Dermis blood vessel endothelial cell (primary cell): Measurements from ENCODE around the gene C4B. TPM values are rescaled to one million over a fixed set of nuclear protein-coding genes. Genes with fewer than 3 reads are reported as not detected.
"Not testable (repeated sequence)": the region's sequence is repeated elsewhere in the genome, so short reads cannot be mapped to it uniquely, and the experiment has no call there.

Experiments used
- DNase-seq: peaks from one replicate; pipeline ENCODE4 v3.0.0; 2010
- total RNA-seq: library from RNA; depleted of rRNA; stranded (reverse); fragments of >200 nt; gene quantifications from 2 replicates; pipeline ENCODE4 v1.2.3, GENCODE V29; 2014

Gene C4B
- total RNA-seq, 1 donor from 2014 or later: 2.6 TPM

DNA sequence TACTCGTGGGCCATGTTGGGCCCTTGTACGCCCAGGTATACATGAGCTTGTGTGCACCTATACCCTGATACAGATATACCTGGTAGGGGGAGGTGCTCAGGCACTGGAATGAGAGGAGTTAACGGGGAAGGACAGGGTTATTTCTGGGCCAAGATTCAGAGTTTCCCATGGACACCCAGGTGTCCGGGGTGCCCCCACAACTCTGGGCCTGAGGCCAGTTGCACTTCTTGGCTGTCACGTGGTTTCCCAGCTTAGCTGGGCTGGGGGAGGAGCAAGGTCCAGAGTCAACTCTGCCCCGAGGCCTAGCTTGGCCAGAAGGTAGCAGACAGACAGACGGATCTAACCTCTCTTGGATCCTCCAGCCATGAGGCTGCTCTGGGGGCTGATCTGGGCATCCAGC is 32.9 kb upstream of the C4B start, which contains the start of gene C4A:
TSS of gene C4A (plus strand) at position 314 of the 400 bp plus-strand sequence. CDS start at position 365, 51 bp downstream.
- not testable (repeated sequence) for DNase-seq

DNA sequence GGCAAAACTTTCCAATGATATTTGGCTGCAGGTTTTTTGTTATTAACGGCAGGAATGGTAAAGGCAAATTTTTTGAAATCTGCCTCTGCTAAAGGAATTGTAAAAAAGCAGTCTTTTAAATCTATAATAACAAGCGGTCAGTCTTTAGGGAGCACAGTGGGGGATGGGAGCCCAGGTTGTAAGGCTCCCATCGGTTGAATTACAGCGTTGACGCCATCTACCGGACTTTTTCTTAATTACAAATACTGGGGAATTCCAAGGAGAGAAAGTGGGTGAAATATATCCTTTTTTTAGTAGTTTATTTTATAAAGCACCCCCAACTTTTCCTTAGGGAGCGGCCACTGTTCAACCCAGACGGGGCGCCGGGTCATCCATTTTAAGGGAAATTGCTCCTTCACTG is 25.2 kb upstream of the C4B start:
- not testable (repeated sequence) for DNase-seq

DNA sequence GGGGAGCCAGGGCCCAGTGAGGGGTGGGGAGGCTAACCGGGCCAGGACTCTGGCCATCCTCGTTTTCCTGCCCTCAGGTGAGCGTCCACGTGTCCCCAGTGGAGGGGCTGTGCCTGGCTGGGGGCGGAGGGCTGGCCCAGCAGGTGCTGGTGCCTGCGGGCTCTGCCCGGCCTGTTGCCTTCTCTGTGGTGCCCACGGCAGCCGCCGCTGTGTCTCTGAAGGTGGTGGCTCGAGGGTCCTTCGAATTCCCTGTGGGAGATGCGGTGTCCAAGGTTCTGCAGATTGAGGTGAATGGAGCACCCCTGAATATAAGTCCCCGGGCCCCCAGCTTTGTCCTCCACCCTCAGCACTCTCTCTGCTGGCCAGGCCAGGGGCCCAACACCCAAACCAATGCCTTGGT is 20.2 kb upstream of the C4B start:
- DNase-seq: not testable (repeated sequence)

DNA sequence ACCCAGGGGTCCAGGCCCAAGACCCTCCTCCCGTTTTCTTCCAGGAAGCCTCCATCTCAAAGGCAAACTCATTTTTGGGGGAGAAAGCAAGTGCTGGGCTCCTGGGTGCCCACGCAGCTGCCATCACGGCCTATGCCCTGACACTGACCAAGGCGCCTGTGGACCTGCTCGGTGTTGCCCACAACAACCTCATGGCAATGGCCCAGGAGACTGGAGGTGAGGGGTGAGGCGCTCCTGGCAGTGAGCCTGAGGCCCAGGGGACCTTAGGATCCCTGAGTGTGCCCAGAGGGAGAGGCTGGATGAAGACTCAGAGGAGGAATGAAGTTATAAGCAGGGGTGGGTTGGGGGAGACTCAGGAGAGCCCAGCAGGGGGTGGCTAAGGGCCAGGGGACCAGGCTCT is 18.2 kb upstream of the C4B start:
- DNase-seq: not testable (repeated sequence)

DNA sequence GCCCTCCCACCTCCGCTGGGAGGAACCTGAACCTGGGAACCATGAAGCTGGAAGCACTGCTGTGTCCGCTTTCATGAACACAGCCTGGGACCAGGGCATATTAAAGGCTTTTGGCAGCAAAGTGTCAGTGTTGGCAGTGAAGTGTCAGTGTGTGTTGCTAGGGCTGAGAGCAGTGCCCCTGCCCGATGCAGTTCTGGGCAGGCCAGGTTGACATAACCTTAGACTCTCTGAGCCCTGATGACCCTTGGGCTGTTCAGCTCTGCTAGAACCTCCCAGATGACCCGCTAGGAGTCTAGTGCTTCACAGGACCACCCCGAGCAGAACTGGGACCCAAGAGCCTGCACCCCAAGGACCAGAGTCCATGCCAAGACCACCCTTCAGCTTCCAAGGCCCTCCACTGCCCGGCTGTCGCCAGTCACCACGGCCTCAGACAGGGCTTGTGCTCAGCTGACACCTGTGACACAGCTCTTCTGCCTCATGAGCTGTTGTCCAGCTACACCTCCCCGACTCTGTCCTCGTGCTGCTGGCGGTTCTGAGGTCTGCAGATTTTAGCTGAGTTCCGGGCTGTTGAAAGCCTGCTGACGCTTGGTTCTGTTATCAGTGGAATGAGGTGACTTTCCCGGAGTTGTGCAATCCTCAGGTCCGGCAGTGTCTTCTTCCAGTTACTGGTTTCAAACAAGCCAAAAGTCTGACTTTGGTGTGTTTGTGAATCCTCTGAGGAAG is 11.9 kb upstream of the C4B start:
- not testable (repeated sequence) for DNase-seq

DNA sequence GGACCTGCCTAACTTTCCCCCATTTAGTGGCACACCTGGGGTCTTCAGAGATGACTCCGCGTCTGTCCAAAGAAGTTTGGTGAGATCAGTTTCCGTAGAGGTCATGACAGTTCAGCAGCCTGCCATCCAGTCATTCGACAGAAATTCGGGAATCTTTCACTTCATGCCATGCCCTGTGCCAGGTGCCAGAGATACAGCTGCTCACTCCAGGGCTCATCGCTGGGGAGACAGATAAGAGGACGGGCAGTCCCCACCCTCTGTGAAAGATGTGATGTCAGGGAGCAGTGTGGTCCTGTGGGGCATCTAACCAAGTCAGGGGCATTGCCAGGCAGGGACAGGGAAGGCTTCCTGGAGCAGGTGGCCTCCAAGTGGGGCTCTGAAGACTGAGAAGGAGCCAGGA is 11.3 kb upstream of the C4B start:
- DNase-seq: not testable (repeated sequence)

DNA sequence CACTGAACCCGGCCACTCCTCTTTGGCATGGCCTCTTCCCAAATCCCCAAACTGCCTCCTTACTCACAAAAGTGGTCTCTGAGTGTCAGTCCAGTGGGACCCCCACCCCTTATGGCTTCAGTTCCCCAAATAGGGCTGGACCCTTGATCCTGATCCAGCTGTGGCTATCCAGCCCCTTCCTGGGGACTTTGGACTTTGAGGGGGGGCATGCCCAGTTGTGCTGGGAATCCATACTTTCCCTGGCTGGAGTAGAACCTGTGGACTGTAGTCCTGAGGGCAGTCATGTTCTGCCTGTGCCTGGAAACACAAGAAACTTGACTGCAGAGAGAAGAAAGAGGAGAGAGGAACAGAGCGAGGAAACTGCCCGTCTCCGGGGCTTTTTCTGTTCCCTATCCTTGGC is 10.2 kb upstream of the C4B start:
- not testable (repeated sequence) for DNase-seq

DNA sequence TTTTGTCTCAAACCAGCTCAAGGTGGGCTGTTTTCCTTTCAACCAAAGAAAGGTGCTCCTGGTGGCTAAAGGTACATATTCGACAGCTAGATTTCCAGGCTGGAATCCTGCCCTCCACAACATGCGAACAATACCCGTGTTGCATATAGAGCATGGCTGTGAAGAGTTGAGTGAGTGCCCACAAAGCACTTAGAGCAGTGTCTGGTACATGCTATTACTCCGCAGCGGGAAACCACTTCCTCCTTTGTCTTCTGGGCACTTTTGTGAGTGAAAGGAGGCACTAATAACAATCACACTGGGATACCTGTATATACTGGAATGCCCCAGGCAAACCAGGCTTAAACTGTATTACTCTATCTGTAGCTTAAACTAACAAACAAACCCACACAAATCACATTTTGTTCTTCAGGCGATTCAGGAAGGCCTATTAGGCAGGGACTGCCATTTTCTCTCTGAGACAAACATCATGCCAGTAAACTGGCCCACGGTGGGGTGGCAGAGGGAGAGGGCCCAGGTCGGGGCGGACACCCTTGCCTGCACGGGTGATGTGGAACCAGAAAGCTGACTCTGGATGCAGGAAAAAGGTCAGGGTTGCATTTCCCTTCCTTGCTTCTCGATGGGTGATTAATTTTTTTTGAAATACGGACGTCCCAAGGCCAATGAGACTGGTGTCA is 9.6 kb upstream of the C4B start:
- DNase-seq: not testable (repeated sequence)

DNA sequence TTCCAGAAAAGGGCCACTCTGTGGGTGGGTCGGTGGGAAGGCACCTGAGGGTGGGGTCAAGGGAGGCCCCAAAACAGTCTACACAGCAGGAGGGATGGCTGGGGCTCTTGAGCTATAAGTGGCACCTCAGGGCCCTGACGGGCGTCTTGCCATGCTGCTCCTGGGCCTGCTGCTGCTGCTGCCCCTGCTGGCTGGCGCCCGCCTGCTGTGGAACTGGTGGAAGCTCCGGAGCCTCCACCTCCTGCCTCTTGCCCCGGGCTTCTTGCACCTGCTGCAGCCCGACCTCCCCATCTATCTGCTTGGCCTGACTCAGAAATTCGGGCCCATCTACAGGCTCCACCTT is 9.1 kb upstream of the C4B start:
- DNase-seq: not testable (repeated sequence)

DNA sequence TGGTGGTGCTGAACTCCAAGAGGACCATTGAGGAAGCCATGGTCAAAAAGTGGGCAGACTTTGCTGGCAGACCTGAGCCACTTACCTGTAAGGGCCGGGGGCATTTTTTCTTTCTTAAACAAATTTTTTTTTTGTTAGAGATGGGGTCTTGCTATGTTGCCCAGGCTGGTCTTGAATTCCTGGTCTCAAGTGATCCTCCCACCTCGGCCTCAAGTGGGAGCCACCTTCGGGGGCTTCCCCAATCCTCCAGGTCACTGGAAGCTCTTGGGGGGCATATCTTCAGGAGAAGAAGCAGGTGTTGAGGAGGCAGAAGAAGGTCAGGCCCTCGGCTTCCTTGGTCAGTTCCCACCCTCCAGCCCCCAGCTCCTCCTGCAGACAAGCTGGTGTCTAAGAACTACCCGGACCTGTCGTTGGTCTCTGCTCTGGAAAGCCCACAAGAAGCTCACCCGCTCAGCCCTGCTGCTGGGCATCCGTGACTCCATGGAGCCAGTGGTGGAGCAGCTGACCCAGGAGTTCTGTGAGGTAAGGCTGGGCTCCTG is 8.5 kb upstream of the C4B start:
- not testable (repeated sequence) for DNase-seq

DNA sequence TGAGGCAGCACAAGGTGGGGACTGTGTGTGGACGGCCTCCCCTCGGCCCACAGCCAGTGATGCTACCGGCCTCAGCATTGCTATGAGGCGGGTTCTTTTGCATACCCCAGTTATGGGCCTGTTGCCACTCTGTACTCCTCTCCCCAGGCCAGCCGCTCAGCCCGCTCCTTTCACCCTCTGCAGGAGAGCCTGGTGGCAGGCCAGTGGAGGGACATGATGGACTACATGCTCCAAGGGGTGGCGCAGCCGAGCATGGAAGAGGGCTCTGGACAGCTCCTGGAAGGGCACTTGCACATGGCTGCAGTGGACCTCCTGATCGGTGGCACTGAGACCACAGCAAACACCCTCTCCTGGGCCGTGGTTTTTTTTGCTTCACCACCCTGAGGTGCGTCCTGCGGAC is 7.5 kb upstream of the C4B start:
- DNase-seq: not testable (repeated sequence)

DNA sequence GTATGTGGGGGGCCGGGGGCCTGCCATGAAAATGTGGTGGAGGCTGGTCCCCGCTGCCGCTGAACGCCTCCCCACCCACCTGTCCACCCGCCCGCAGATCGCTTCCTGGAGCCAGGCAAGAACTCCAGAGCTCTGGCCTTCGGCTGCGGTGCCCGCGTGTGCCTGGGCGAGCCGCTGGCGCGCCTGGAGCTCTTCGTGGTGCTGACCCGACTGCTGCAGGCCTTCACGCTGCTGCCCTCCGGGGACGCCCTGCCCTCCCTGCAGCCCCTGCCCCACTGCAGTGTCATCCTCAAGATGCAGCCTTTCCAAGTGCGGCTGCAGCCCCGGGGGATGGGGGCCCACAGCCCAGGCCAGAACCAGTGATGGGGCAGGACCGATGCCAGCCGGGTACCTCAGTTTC is 6.6 kb upstream of the C4B start:
- not testable (repeated sequence) for DNase-seq

DNA sequence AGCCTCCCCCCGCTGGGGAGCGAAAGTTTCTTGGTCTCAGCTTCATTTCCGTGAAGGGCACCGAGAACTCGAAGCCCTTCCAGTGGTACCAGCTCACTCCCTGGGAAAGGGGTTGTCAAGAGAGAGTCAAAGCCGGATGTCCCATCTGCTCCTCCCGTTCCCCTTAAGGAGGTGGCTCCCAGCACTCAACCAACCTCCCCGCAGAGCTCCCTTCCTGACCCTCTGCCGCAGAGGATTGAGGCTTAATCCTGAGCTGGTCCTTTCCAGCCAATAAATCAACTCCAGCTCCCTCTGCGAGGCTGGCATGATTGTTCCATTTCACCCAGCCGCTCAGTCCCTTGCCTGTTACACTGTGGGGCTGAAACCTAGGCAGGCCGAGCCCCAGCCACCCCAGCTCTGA is 6.0 kb upstream of the C4B start:
- DNase-seq: not testable (repeated sequence)

DNA sequence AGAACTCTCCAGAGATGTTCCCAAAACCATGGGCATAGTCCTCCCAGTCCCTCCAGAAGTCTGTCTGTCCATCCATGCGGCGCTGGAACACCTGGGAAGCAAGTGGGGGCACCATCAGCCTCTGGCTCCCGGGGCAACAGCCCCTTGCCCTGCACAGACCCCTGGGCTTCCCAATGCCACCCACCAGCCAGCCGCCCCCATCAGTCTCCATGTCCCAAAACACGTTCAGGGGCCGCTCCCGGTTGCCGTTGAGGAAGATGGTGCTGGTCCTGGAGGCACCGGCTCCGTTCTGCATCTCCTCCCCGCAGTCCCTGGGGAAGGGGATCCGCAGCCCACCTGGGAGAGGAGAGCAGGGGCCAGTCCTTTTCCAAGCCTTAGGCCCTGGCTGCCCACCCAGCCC is 5.1 kb upstream of the C4B start:
- DNase-seq: not testable (repeated sequence)

DNA sequence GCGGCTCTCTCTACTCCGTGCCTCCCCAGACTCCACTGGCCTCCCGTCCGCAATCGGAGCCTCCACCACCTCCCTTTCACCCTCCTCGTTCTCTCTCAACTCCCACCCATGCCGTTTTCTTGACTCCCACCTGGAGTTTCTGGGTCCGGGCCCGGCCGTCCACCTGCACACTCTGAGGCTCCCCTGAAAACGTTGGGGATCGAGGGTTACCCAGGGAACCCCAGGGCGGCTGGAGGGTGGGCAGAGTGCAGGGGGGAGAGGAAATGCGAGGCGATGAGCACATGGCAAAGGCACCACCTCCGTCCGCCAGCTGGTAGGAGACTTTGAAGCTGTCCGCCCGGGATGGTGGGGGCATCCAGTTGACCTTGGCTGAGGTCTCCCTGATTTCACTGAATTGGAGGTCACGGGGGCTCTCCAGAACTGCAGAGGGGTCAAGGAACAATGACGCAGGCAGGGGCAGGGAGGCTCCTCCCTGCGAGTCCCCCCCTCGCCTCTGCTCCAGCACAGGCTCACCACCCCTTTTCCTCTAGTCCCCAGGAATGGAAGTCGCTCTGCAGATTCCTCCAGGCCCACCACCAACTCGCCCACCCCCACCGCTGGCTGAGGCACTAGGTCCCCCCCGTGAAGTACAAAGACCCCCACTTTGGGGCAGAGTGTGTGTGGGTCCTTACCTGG is 3.6 kb upstream of the C4B start:
- not testable (repeated sequence) for DNase-seq

DNA sequence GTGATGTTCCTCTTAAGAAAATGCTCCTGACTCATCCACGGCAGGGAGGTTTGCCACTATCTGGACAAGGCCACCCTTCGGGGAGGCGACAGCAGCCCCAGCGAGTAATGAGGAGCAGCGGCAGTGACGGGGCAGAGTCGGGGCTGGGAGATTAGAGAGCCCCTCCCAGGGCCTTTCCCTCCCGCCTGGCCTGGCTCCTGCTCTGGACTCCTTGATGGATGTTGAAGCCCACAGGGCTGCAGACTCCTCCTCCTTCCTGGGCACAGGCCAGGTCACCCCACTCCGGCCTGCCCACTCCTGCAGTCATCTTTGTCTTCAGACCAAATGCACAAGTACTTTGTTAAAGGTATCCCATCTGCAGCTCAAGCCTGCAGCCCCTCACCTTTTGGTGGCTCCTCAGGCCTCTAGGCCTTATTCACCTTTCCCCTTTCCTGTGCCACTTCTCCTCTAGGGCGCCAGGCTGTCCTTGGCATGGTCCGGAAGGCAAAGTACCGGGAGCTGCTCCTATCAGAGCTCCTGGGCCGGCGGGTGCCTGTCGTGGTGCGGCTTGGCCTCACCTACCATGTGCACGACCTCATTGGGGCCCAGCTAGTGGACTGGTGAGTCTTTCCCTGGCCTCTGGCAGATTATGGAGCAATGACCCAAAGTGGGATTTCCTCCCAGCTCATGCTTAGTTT is 1.5 kb upstream of the C4B start:
- not testable (repeated sequence) for DNase-seq

DNA sequence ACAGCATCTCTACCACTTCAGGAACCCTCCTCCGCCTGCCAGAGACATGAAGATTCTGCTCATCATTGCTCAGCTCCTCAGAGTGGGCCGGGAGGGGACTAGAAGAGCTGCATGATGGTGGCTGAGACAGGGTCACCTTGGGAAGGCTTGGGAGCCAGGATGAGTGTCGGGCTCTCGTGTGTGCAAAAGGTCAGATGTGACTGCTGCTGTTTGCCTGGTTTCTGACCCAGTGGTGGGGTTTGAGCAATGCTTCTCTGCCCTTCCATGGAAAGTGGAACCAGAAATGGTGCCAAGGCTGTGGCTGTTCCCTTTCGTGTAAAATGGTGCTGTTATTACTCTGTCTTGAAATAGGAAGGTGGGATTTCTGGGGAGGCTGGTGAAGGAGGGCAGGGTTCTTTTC is 857 bp upstream of the C4B start:
- DNase-seq: not testable (repeated sequence)

DNA sequence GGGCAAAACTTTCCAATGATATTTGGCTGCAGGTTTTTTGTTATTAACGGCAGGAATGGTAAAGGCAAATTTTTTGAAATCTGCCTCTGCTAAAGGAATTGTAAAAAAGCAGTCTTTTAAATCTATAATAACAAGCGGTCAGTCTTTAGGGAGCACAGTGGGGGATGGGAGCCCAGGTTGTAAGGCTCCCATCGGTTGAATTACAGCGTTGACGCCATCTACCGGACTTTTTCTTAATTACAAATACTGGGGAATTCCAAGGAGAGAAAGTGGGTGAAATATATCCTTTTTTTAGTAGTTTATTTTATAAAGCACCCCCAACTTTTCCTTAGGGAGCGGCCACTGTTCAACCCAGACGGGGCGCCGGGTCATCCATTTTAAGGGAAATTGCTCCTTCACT is 7.5 kb downstream of the C4B start:
- DNase-seq: not testable (repeated sequence)

DNA sequence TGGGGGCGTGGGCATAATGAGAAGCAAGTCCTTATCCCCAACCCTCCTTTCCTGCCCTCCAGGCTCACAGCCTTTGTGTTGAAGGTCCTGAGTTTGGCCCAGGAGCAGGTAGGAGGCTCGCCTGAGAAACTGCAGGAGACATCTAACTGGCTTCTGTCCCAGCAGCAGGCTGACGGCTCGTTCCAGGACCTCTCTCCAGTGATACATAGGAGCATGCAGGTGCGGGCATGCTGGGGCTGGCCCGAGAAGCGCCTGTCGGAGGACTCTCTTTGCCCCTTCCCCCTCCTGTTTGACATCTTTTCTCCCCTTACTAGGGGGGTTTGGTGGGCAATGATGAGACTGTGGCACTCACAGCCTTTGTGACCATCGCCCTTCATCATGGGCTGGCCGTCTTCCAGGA is 14.0 kb downstream of the C4B start:
- DNase-seq: not testable (repeated sequence)

DNA sequence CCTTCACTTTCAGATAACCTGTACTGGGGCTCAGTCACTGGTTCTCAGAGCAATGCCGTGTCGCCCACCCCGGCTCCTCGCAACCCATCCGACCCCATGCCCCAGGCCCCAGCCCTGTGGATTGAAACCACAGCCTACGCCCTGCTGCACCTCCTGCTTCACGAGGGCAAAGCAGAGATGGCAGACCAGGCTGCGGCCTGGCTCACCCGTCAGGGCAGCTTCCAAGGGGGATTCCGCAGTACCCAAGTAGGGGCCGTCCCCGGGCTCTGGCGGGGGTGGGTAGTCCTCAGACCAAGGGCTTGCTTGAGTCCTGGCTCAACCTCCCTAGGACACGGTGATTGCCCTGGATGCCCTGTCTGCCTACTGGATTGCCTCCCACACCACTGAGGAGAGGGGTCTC is 15.0 kb downstream of the C4B start:
- DNase-seq: not testable (repeated sequence)

DNA sequence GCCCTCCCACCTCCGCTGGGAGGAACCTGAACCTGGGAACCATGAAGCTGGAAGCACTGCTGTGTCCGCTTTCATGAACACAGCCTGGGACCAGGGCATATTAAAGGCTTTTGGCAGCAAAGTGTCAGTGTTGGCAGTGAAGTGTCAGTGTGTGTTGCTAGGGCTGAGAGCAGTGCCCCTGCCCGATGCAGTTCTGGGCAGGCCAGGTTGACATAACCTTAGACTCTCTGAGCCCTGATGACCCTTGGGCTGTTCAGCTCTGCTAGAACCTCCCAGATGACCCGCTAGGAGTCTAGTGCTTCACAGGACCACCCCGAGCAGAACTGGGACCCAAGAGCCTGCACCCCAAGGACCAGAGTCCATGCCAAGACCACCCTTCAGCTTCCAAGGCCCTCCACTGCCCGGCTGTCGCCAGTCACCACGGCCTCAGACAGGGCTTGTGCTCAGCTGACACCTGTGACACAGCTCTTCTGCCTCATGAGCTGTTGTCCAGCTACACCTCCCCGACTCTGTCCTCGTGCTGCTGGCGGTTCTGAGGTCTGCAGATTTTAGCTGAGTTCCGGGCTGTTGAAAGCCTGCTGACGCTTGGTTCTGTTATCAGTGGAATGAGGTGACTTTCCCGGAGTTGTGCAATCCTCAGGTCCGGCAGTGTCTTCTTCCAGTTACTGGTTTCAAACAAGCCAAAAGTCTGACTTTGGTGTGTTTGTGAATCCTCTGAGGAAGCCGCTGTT is 20.9 kb downstream of the C4B start:
- DNase-seq: not testable (repeated sequence)

DNA sequence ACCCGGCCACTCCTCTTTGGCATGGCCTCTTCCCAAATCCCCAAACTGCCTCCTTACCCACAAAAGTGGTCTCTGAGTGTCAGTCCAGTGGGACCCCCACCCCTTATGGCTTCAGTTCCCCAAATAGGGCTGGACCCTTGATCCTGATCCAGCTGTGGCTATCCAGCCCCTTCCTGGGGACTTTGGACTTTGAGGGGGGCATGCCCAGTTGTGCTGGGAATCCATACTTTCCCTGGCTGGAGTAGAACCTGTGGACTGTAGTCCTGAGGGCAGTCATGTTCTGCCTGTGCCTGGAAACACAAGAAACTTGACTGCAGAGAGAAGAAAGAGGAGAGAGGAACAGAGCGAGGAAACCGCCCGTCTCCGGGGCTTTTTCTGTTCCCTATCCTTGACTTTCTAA is 22.5 kb downstream of the C4B start:
- DNase-seq: not testable (repeated sequence)
